Mesodermal cell (in vitro differentiated cells): ENCODE measurements around the gene AKAP10.

ENCODE experiments used
- H3K27ac ChIP-seq: 2 replicates; pipeline ENCODE4 v1.7.0; 2013; ENCODE audit warnings: mild to moderate bottlenecking, low read depth, low read length, moderate library complexity; ENCODE audit not compliant: severe bottlenecking
- H3K36me3 ChIP-seq: 2 replicates; pipeline ENCODE4 v1.7.1; 2013; ENCODE audit warnings: mild to moderate bottlenecking, low read length, moderate library complexity; ENCODE audit not compliant: control insufficient read depth, insufficient read depth
- H3K4me1 ChIP-seq: one replicate; pipeline ENCODE4 v1.7.1; 2013; ENCODE audit warnings: mild to moderate bottlenecking, low read length; ENCODE audit not compliant: insufficient read depth, control insufficient read depth, poor library complexity, severe bottlenecking
- H3K4me3 ChIP-seq: 2 replicates; pipeline ENCODE4 v1.7.0; 2013; ENCODE audit warnings: low read length, control low read depth, mild to moderate bottlenecking; ENCODE audit not compliant: insufficient read depth, poor library complexity, severe bottlenecking; ENCODE audit errors: extremely low read depth
- H3K9me3 ChIP-seq: 2 replicates; pipeline ENCODE4 v1.7.1; 2013; ENCODE audit warnings: mild to moderate bottlenecking, low read length, moderate library complexity; ENCODE audit not compliant: control insufficient read depth
- WGBS, 2 experiments: methylation state at CpG; one replicate each; pipeline ENCODE4 v1.1.5; 2013; ENCODE audit warnings: missing lambda C conversion rate in 2 of 2; ENCODE audit not compliant: insufficient coverage in 2 of 2; 5-methylcytosine and 5-hydroxymethylcytosine counted together

AKAP10 gene

GRCh38 chr17:19945009-19945626 lies 32.5 kb downstream of the AKAP10 start:
- Histone ChIP-seq H3K27ac (no peak overlapping the region), H3K4me3 (no peak overlapping the region), H3K4me1 (peaks cover 30% of the 10 kb centered on the region), H3K9me3 (no peaks in the 10 kb centered on the region), H3K36me3 (peaks cover 50% of the 10 kb centered on the region)
- WGBS, 2 experiments: 75 to 82% methylated on average over 1 to 2 of the region's 2 CpGs

DNA sequence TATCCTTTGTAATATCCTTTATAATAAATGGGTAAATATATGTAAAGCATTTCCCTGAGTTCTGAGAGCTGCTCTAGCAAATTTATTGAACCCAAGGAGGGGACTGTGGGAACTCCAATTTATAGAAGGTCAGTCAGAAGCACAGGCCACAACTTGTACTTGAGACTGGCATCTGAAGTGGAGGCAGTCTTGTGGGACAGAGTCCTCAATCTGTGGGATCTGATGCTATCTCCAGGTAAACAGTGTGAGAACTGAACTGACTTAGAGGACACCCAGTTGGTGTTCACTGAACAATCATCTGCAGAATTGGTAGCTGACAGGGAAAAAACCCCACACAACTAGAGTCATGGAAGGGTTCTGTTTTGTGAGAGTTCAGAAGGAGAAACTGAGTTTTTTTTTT lies 34.0 kb downstream of the AKAP10 start:
- peaks cover 21% of the 10 kb centered on the region for H3K4me1 ChIP-seq
- H3K9me3 ChIP-seq: no peaks in the 10 kb centered on the region
- H3K27ac ChIP-seq: no peak overlapping the region
- H3K36me3 ChIP-seq: peaks cover 61% of the 10 kb centered on the region
- no peak overlapping the region for H3K4me3 ChIP-seq

GRCh38 chr17:19943026-19943425 lies 34.6 kb downstream of the AKAP10 start:
- Histone ChIP-seq H3K9me3 (no peaks in the 10 kb centered on the region), H3K36me3 (peaks cover 63% of the 10 kb centered on the region), H3K4me3 (no peak overlapping the region), H3K27ac (no peak overlapping the region), H3K4me1 (peaks cover 16% of the 10 kb centered on the region)
- WGBS, 2 experiments: 75 to 92% methylated on average over 2 of the region's 5 CpGs

DNA sequence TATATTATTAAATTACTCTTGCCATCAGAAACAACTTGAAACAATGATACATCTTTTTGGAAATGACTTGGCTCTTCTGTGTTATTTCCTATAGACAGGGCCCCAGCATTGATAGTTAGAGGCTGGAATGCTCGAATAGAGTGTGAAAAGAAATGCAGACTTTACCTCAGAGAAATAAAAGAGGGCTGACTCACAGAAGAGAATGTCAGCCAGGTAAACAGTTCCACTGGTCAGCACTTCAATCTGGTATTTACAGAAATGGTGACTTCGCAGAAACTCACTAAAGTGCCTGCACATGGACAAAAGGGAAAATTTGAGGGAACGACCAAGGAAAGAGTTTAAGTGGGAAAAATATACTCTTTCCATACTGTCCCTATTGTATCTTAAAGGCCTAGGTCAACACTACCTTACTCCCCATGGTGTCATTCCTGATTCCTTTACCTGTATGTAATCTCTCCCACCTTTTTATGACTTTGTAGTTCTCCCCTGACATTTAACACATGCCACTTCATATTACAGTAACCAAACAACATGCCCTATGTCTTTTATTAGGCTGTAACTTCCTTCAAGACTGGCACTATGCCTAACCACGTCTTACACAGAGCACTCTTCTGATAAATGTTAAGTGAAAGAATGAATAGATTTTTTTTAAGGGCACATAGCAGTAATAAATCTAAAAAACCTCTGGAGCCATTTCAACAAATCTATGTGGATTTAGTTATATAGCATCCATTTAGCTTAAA lies 36.7 kb downstream of the AKAP10 start:
- no peaks in the 10 kb centered on the region for H3K9me3 ChIP-seq
- 79 to 94% methylated on average over 2 of the region's 4 CpGs for WGBS, 2 experiments
- H3K4me3 ChIP-seq: no peak overlapping the region
- peaks cover 10% of the 10 kb centered on the region for H3K4me1 ChIP-seq
- H3K27ac ChIP-seq: no peak overlapping the region
- peaks cover 61% of the 10 kb centered on the region for H3K36me3 ChIP-seq

GRCh38 chr17:19939993-19940721 lies 37.5 kb downstream of the AKAP10 start:
- no peak overlapping the region for H3K27ac ChIP-seq
- no peaks in the 10 kb centered on the region for H3K9me3 ChIP-seq
- WGBS, 2 experiments: no CpG with 5 or more reads among the region's 2 CpGs
- no peak overlapping the region for H3K4me3 ChIP-seq
- H3K4me1 ChIP-seq: peaks cover 10% of the 10 kb centered on the region
- H3K36me3 ChIP-seq: peaks cover 61% of the 10 kb centered on the region

- peaks cover 66% of the 10 kb centered on the region for H3K36me3 ChIP-seq
- no peak overlapping the region for H3K27ac ChIP-seq
- WGBS, 2 experiments: 92 to 100% methylated on average over 6 to 8 of the region's 10 CpGs
- H3K9me3 ChIP-seq: no peaks in the 10 kb centered on the region
- no peak overlapping the region for H3K4me3 ChIP-seq
- peaks cover 10% of the 10 kb centered on the region for H3K4me1 ChIP-seq
These were observed 38.9 kb downstream of the AKAP10 start for GRCh38 chr17:19938736-19939135.

DNA sequence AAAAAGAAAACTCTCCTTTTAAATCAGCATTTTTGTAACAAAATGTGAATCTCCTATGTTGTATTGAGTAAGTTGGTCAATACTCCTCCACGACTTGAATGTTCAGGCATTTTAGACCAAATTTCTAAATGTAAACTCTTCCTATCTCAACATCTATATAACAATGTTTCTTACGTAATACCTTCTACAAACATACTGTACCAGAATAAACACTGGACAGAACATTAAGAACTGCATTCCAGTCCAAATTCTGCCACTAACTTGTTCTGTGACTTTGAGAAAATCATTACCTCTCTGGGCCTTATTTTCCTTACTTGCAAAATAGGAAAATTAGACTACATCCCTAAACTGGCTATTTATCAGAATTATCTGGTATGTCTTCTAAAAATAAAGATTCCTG lies 40.1 kb downstream of the AKAP10 start:
- WGBS, 2 experiments: 100% methylated on average over 1 of the region's 2 CpGs
- Histone ChIP-seq H3K36me3 (peaks cover 60% of the 10 kb centered on the region), H3K4me3 (no peak overlapping the region)

GRCh38 chr17:19935169-19935568 lies 42.5 kb downstream of the AKAP10 start:
- no CpG with 5 or more reads among the region's 2 CpGs for WGBS, 2 experiments
- H3K4me3 ChIP-seq: no peak overlapping the region
- no peaks in the 10 kb centered on the region for H3K4me1 ChIP-seq
- H3K9me3 ChIP-seq: no peaks in the 10 kb centered on the region
- H3K27ac ChIP-seq: no peak overlapping the region
- H3K36me3 ChIP-seq: peaks cover 73% of the 10 kb centered on the region

More for the DNA sequence above, 40.1 kb downstream of the AKAP10 start:
- peaks cover 10% of the 10 kb centered on the region for H3K4me1 ChIP-seq
- no peak overlapping the region for H3K27ac ChIP-seq
- H3K9me3 ChIP-seq: no peaks in the 10 kb centered on the region

GRCh38 chr17:19933628-19934027 lies 44.0 kb downstream of the AKAP10 start:
- WGBS, 2 experiments: no CpG with 5 or more reads among the region's 5 CpGs
- Histone ChIP-seq H3K36me3 (peaks cover 77% of the 10 kb centered on the region), H3K4me1 (no peaks in the 10 kb centered on the region), H3K27ac (no peak overlapping the region), H3K4me3 (no peak overlapping the region), H3K9me3 (no peaks in the 10 kb centered on the region)

DNA sequence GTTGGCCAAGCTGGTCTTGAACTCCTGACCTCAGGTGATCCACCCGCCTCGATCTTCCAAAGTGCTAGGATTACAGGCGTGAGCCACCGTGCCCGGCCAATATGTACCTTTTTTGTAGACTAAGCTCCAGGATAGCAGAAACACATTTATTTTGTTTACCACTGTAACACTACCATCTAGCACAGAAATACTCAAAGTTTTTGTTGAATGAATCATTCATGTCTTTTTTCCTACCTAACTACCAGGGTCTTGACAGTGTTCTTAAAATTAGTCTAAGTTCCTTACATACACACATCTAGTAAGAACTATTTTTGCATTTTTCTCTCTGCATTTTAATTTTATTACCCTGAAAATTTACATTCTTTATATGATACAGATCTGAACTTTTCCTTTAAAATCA lies 44.4 kb downstream of the AKAP10 start:
- H3K36me3 ChIP-seq: peaks cover 77% of the 10 kb centered on the region
- H3K27ac ChIP-seq: no peak overlapping the region
- WGBS, 2 experiments: 89 to 97% methylated on average over 5 of the region's 5 CpGs
- H3K4me1 ChIP-seq: no peaks in the 10 kb centered on the region
- H3K4me3 ChIP-seq: no peak overlapping the region
- H3K9me3 ChIP-seq: no peaks in the 10 kb centered on the region

- no peaks in the 10 kb centered on the region for H3K4me1 ChIP-seq
- H3K36me3 ChIP-seq: peaks cover 90% of the 10 kb centered on the region
- WGBS, 2 experiments: 84 to 100% methylated on average over 4 of the region's 4 CpGs
- no peak overlapping the region for H3K4me3 ChIP-seq
- H3K27ac ChIP-seq: no peak overlapping the region
- no peaks in the 10 kb centered on the region for H3K9me3 ChIP-seq
These were observed 49.3 kb downstream of the AKAP10 start for GRCh38 chr17:19928299-19928698.
